Hepatocyte (in vitro differentiated cells): ENCODE measurements around the gene CHST11. TPM values are rescaled to one million over a fixed set of nuclear protein-coding genes. Genes with fewer than 3 reads are reported as not detected.

Experiments used
- DNase-seq: peaks from one replicate; pipeline ENCODE4 v3.0.0-alpha.2; 2016; ENCODE audit warnings: low spot score
- H2AFZ ChIP-seq: fragments of 200-600 bp; sonication (generic); 2 replicates; pipeline ENCODE4 v1.6.0; 2016; ENCODE audit warnings: antibody characterized with exemption, mild to moderate bottlenecking
- H3K27ac ChIP-seq: fragments of 200-600 bp; sonication (generic); 2 replicates; pipeline ENCODE4 v1.5.1; 2016; ENCODE audit warnings: mild to moderate bottlenecking
- H3K27me3 ChIP-seq: fragments of 200-600 bp; sonication (generic); 2 replicates; pipeline ENCODE4 v1.6.1; 2016
- H3K36me3 ChIP-seq: fragments of 200-600 bp; sonication (generic); replicated peaks from 2 replicates; pipeline ENCODE4 v1.5.1; 2016; ENCODE audit warnings: low read depth; ENCODE audit not compliant: insufficient read depth
- H3K4me1 ChIP-seq: fragments of 200-600 bp; sonication (generic); 2 replicates; pipeline ENCODE4 v1.5.1; 2016; ENCODE audit warnings: mild to moderate bottlenecking, moderate library complexity; ENCODE audit not compliant: insufficient read depth
- H3K4me2 ChIP-seq: fragments of 200-600 bp; sonication (generic); 2 replicates; pipeline ENCODE4 v1.6.0; 2016
- H3K4me3 ChIP-seq: fragments of 200-600 bp; sonication (generic); 2 replicates; pipeline ENCODE4 v1.5.1; 2016; ENCODE audit warnings: mild to moderate bottlenecking
- H3K79me2 ChIP-seq: fragments of 200-600 bp; sonication (generic); 2 replicates; pipeline ENCODE4 v1.6.0; 2017; ENCODE audit warnings: mild to moderate bottlenecking
- H3K9me2 ChIP-seq: fragments of 200-600 bp; sonication (generic); replicated peaks from 2 replicates; pipeline ENCODE4 v1.6.0; 2017; ENCODE audit warnings: mild to moderate bottlenecking; ENCODE audit not compliant: insufficient read depth
- H3K9me3 ChIP-seq: fragments of 200-600 bp; sonication (generic); 2 replicates; pipeline ENCODE4 v1.5.1; 2016; ENCODE audit warnings: low read depth, mild to moderate bottlenecking
- H4K20me1 ChIP-seq: fragments of 200-600 bp; sonication (generic); 2 replicates; pipeline ENCODE4 v1.6.0; 2016; ENCODE audit warnings: mild to moderate bottlenecking; ENCODE audit not compliant: insufficient read depth, poor library complexity, severe bottlenecking
- EZH2 ChIP-seq: fragments of 200-600 bp; sonication (generic); IDR thresholded peaks from 2 replicates; pipeline ENCODE4 v1.6.1; 2016; ENCODE audit warnings: antibody characterized with exemption, mild to moderate bottlenecking, borderline replicate concordance
- EZH2phosphoT487 ChIP-seq: fragments of 200-600 bp; sonication (generic); IDR thresholded peaks from one replicate; pipeline ENCODE4 v1.6.1; 2018; ENCODE audit warnings: antibody characterized with exemption, mild to moderate bottlenecking, low read depth, moderate library complexity; ENCODE audit not compliant: unreplicated experiment, severe bottlenecking
- WGBS: methylation state at CpG from one replicate; pipeline ENCODE4 v1.1.6; 2016; ENCODE audit warnings: low lambda C conversion rate; ENCODE audit errors: missing lambda C conversion rate; 5-methylcytosine and 5-hydroxymethylcytosine counted together
- polyA plus RNA-seq: library from polyadenylated mRNA; unstranded; fragments of >200 nt; fragmentation: Nextera tagmentation; extraction: Ambion mirVana; gene quantifications from 2 replicates; pipeline ENCODE4 v1.2.1, GENCODE V29; 2016
- total RNA-seq: library from RNA; depleted of rRNA; stranded (reverse); fragments of >200 nt; gene quantifications from 2 replicates; pipeline ENCODE4 v1.2.3, GENCODE V29; 2014
- TF ChIP-seq, protein P1 (sequence below): fragments of 200-600 bp; sonication (generic); IDR thresholded peaks from 2 replicates; pipeline ENCODE4 v1.5.1; 2016; ENCODE audit warnings: antibody characterized with exemption, mild to moderate bottlenecking; ENCODE audit not compliant: poor library complexity

CHST11 gene
- total and polyA plus RNA-seq, 2 experiments from 2014 or later: 5.2 to 8.9 TPM

DNA sequence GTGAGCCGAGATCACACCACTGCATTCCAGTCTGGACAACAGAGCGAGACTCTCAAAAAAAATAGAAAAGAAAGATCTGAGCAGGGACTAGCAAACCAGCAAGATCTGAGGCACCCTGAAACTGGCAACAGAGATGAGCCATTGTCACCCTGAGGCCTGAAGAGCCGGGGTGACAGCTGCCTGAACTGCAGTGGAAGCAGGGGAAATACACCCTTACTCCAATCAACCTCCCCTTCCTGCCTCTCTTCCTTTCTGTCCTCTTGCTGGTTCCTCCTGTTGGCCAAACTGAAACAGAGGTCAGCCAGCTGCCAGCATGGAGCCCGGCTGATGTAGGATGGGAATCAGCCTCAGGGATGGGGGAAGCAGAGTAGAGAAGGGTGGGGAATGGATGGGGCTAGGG lies 192.0 kb downstream of the CHST11 start:
- H3K27ac ChIP-seq: no peak overlapping the region
- no peak overlapping the region for H3K4me2 ChIP-seq
- DNase-seq: no peak
- H4K20me1 ChIP-seq: no peaks in the 10 kb centered on the region
- H2AFZ ChIP-seq: no peak overlapping the region
- WGBS: 92% methylated on average over 4 of the region's 4 CpGs
- H3K79me2 ChIP-seq: no peaks in the 10 kb centered on the region
- H3K9me2 ChIP-seq: no peaks in the 10 kb centered on the region
- H3K27me3 ChIP-seq: no peaks in the 10 kb centered on the region
- no peaks in the 10 kb centered on the region for H3K9me3 ChIP-seq
- no peak for TF ChIP-seq EZH2phosphoT487
- TF ChIP-seq, protein P1, sequence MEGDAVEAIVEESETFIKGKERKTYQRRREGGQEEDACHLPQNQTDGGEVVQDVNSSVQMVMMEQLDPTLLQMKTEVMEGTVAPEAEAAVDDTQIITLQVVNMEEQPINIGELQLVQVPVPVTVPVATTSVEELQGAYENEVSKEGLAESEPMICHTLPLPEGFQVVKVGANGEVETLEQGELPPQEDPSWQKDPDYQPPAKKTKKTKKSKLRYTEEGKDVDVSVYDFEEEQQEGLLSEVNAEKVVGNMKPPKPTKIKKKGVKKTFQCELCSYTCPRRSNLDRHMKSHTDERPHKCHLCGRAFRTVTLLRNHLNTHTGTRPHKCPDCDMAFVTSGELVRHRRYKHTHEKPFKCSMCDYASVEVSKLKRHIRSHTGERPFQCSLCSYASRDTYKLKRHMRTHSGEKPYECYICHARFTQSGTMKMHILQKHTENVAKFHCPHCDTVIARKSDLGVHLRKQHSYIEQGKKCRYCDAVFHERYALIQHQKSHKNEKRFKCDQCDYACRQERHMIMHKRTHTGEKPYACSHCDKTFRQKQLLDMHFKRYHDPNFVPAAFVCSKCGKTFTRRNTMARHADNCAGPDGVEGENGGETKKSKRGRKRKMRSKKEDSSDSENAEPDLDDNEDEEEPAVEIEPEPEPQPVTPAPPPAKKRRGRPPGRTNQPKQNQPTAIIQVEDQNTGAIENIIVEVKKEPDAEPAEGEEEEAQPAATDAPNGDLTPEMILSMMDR: no peak
- no peak for TF ChIP-seq EZH2
- no peaks in the 10 kb centered on the region for H3K4me1 ChIP-seq
- no peaks in the 10 kb centered on the region for H3K36me3 ChIP-seq
- H3K4me3 ChIP-seq: no peak overlapping the region

DNA sequence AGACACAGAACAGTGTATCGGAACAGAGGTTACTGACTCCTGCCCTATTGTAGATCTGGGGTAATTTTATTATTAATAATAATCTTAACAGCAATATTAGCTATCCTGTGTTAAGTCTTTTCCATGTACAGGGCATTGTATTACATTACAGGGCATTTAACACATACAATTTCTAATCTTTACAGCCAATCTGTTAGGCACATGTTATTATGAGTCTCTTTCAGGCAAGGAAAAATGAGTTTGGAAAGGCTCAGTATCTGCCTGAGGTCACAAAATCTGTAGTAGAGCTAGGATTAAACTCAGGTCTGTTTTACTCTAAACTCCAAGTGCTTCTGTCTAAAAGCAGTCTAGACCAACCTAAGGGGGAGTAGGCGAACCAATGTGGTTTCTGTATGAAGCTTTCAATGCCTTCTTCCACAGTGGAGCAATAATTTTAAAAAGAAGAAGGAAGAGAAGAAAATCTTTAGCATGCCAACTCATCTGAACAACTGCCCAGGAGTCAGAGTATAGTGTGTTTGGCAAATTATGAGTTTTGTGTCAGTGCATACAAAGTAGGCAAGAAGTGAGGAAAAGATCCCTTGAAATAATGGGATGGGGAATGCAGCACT lies 192.6 kb downstream of the CHST11 start:
- Histone ChIP-seq H3K27me3 (no peaks in the 10 kb centered on the region), H3K4me2 (no peak overlapping the region), H3K4me3 (no peak overlapping the region), H2AFZ (no peak overlapping the region), H3K79me2 (no peaks in the 10 kb centered on the region), H3K36me3 (no peaks in the 10 kb centered on the region), H3K4me1 (no peaks in the 10 kb centered on the region), H3K27ac (no peak overlapping the region), H4K20me1 (no peaks in the 10 kb centered on the region), H3K9me3 (no peaks in the 10 kb centered on the region), H3K9me2 (no peaks in the 10 kb centered on the region)
- TF ChIP-seq EZH2phosphoT487: no peak
- WGBS: 96% methylated on average over 2 of the region's 2 CpGs
- DNase-seq: no peak

DNA sequence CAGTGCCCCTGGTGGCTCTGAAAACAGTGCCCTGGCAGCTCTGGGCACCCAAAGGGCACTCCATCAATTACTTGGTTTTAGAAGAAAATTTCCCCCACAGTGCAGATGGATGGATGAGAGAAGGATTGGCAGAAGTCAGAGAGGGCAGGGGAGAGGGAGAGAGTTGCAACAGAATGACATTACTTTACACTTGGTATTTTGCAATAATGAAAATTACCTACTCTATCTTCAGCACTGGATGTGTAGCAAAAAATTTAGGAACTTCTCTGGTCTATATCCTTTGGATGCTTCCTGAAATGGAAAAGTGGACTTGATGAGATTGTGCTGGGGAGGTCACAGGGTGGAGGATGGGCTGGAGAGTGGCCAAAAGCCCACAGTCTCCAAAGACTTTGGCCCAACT lies 193.2 kb downstream of the CHST11 start:
- H3K4me2 ChIP-seq: no peak overlapping the region
- H3K9me2 ChIP-seq: no peaks in the 10 kb centered on the region
- H3K4me3 ChIP-seq: no peak overlapping the region
- H3K4me1 ChIP-seq: no peaks in the 10 kb centered on the region
- H3K36me3 ChIP-seq: no peaks in the 10 kb centered on the region
- no peak overlapping the region for H2AFZ ChIP-seq
- H3K27ac ChIP-seq: no peak overlapping the region
- no peaks in the 10 kb centered on the region for H3K27me3 ChIP-seq
- no peaks in the 10 kb centered on the region for H4K20me1 ChIP-seq
- no peaks in the 10 kb centered on the region for H3K9me3 ChIP-seq
- H3K79me2 ChIP-seq: no peaks in the 10 kb centered on the region
- TF ChIP-seq EZH2phosphoT487: no peak
- TF ChIP-seq, protein P1: no peak
- no peak for TF ChIP-seq EZH2
- DNase-seq: no peak

DNA sequence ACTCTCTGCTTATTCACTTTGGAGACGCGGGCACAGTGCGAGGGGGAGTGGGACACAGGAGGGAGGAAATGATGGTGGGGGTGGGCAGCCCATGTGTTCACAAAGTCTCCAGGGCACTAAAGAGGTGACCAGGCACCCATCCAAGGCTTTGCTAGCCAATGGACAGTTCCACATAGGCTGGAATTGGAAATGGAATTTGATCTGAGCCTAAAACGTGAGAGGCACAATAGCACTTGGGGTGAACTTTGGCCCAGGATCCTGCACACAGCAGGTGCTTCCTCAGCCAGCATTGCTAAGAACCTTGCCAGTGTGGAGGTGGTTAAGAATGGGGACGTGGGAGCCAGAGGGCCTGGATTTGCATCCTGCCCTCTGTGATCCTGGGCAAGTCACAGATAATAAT lies 193.8 kb downstream of the CHST11 start:
- Histone ChIP-seq H4K20me1 (no peaks in the 10 kb centered on the region), H3K4me1 (no peaks in the 10 kb centered on the region), H3K36me3 (no peaks in the 10 kb centered on the region), H2AFZ (no peak overlapping the region), H3K9me3 (no peaks in the 10 kb centered on the region), H3K4me2 (no peak overlapping the region), H3K27me3 (no peaks in the 10 kb centered on the region), H3K4me3 (no peak overlapping the region), H3K27ac (no peak overlapping the region), H3K79me2 (no peaks in the 10 kb centered on the region), H3K9me2 (no peaks in the 10 kb centered on the region)
- 89% methylated on average over 5 of the region's 5 CpGs for WGBS
- TF ChIP-seq EZH2phosphoT487 (no peak), EZH2 (no peak)
- TF ChIP-seq, protein P1: no peak
- DNase-seq: no peak
